Measurements from ENCODE around the gene UBE2D3. TPM values are rescaled to one million over a fixed set of nuclear protein-coding genes. Genes with fewer than 3 reads are reported as not detected.

UBE2D3 gene
- total RNA-seq, 1 donor from 2014 or later, result 261 TPM

DNA sequence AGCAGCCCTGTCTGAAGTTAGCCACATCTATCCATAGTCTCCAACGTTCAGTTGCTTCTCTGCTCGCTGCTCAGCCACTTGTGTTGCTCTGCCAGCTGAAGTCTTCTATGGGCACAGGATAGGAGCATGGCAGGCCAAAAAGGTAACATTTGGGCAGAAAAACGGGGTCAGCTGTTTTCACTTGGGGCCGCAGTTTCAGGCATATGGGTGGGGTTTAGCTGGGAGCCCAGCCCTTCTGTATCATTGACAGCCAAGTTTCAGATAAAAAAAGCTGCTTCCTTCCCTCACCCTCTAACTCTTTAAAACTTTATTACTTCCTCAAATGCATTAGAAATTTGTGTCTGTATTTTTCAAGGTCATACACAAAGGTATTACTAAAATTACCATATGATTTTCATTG lies 48.1 kb downstream of the UBE2D3 start:
- Mint-ChIP-seq H3K4me3 (ENCODE audit: unreplicated experiment) (no peak overlapping the region), H3K36me3 (ENCODE audit: unreplicated experiment) (no peaks in the 10 kb centered on the region), H3K27ac (ENCODE audit: unreplicated experiment) (no peak overlapping the region), H3K27me3 (ENCODE audit: unreplicated experiment) (no peaks in the 10 kb centered on the region), H3K4me1 (ENCODE audit: low read depth, unreplicated experiment) (no peaks in the 10 kb centered on the region), H3K9me3 (ENCODE audit: unreplicated experiment) (no peaks in the 10 kb centered on the region)
- no peak for TF ChIP-seq CTCF (IDR thresholded peaks at IDR 0.05; ENCODE audit: partially characterized antibody, unreplicated experiment)
- no peak for DNase-seq

GRCh38 chr4:102778720-102779119 lies 48.6 kb downstream of the UBE2D3 start:
- Mint-ChIP-seq H3K36me3 (ENCODE audit: unreplicated experiment) (no peaks in the 10 kb centered on the region), H3K27me3 (ENCODE audit: unreplicated experiment) (no peaks in the 10 kb centered on the region), H3K4me3 (ENCODE audit: unreplicated experiment) (no peak overlapping the region), H3K9me3 (ENCODE audit: unreplicated experiment) (no peaks in the 10 kb centered on the region), H3K4me1 (ENCODE audit: low read depth, unreplicated experiment) (no peaks in the 10 kb centered on the region), H3K27ac (ENCODE audit: unreplicated experiment) (no peak overlapping the region)
- no peak for TF ChIP-seq CTCF (IDR thresholded peaks at IDR 0.05; ENCODE audit: partially characterized antibody, unreplicated experiment)
- no peak for DNase-seq

- Mint-ChIP-seq H3K4me1 (ENCODE audit: low read depth, unreplicated experiment) (no peaks in the 10 kb centered on the region), H3K27me3 (ENCODE audit: unreplicated experiment) (no peaks in the 10 kb centered on the region), H3K4me3 (ENCODE audit: unreplicated experiment) (no peak overlapping the region), H3K27ac (ENCODE audit: unreplicated experiment) (no peak overlapping the region), H3K9me3 (ENCODE audit: unreplicated experiment) (no peaks in the 10 kb centered on the region), H3K36me3 (ENCODE audit: unreplicated experiment) (no peaks in the 10 kb centered on the region)
- no peak for DNase-seq
- no peak for TF ChIP-seq CTCF (IDR thresholded peaks at IDR 0.05; ENCODE audit: partially characterized antibody, unreplicated experiment)
Measured at GRCh38 chr4:102775805-102776204, 51.5 kb downstream of the UBE2D3 start.

GRCh38 chr4:102774254-102774653 lies 53.1 kb downstream of the UBE2D3 start:
- TF ChIP-seq CTCF (IDR thresholded peaks at IDR 0.05; ENCODE audit: partially characterized antibody, unreplicated experiment), result no peak
- no peak overlapping the region for H3K27ac Mint-ChIP-seq (ENCODE audit: unreplicated experiment)
- no peaks in the 10 kb centered on the region for H3K27me3 Mint-ChIP-seq (ENCODE audit: unreplicated experiment)
- H3K4me3 Mint-ChIP-seq (ENCODE audit: unreplicated experiment), result no peak overlapping the region
- no peaks in the 10 kb centered on the region for H3K9me3 Mint-ChIP-seq (ENCODE audit: unreplicated experiment)
- no peaks in the 10 kb centered on the region for H3K36me3 Mint-ChIP-seq (ENCODE audit: unreplicated experiment)
- no peaks in the 10 kb centered on the region for H3K4me1 Mint-ChIP-seq (ENCODE audit: low read depth, unreplicated experiment)
- DNase-seq, result no peak

- H3K4me1 Mint-ChIP-seq (ENCODE audit: low read depth, unreplicated experiment), result no peaks in the 10 kb centered on the region
- no peak overlapping the region for H3K27ac Mint-ChIP-seq (ENCODE audit: unreplicated experiment)
- no peaks in the 10 kb centered on the region for H3K9me3 Mint-ChIP-seq (ENCODE audit: unreplicated experiment)
- no peaks in the 10 kb centered on the region for H3K27me3 Mint-ChIP-seq (ENCODE audit: unreplicated experiment)
- TF ChIP-seq CTCF (IDR thresholded peaks at IDR 0.05; ENCODE audit: partially characterized antibody, unreplicated experiment), result no peak
- no peak overlapping the region for H3K4me3 Mint-ChIP-seq (ENCODE audit: unreplicated experiment)
- H3K36me3 Mint-ChIP-seq (ENCODE audit: unreplicated experiment), result no peaks in the 10 kb centered on the region
- no peak for DNase-seq
Measured at GRCh38 chr4:102772738-102773340, 54.5 kb downstream of the UBE2D3 start.

All from glutamatergic neuron (in vitro differentiated cells).